HG03045 (cell line): ENCODE data around the gene ZFHX3.

ENCODE experiments used
- ATAC-seq: cut with Tn5 transposase; IDR thresholded peaks from one replicate; pipeline ENCODE4 v1.9.1; 2021; ENCODE audit warnings: mild to moderate bottlenecking, moderate library complexity; ENCODE audit not compliant: unreplicated experiment

Gene ZFHX3

GRCh38 chr16:72837846-72838585, 209.9 kb downstream of the ZFHX3 start:
- no peak for ATAC-seq

DNA sequence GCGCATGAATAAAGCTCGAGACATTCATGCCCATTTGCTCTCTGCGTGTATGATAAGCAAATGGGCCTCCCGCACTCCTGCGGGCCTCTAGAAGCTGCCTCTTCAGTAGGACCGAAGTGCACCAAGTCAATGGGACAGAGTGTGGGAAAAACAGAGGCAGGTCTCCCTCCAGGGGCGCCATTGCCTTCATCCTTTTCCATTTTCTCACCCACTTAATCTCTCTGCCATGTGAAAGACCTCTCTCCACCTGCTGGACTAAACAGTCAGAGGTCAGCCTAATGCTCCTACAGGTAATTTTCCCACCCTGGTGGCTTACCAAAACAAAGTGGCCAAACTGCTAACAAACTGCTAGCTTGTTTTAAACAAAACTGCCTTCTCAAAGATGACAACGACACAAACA, 210.9 kb downstream of the ZFHX3 start:
- no peak for ATAC-seq

- no peak for ATAC-seq
These were observed 211.7 kb downstream of the ZFHX3 start for GRCh38 chr16:72836181-72836580.

DNA sequence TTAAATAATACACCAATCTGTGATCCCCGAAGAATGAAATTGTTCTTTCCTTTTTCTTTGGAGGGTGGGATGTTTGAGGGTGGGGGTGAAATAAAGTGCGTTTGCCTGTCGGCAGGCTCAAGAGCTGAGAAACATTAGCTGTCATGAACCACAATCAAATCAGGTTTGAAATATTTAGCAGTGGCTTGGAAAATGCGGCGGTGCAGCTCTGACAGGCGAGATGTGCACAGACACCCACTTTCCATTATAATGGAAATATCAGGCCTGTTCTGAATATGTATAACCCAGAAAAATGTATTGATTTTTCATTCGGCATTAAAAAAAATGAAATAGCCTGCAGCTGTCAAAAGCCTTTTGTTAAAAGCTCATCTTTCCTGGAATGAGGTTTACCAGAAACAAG, 212.8 kb downstream of the ZFHX3 start:
- no peak for ATAC-seq

DNA sequence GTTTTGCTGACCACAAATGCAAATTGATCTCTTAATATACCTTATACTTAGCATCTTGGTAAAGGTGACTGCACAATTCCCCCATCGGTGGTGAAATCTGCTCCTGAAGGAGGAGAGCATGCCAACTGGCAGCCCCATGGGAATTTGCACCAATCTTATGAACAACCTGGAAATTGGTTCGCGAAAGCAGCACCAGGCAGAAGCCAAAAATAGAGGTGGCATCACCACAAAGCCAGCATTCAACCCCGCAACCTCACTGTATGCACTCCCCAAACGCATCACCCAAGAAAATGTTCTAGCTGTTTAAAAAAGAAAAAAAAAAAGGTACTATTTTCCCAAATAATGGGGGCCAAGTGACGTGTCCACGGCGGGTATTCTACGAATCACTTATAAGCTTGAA, 213.4 kb downstream of the ZFHX3 start:
- ATAC-seq = no peak

DNA sequence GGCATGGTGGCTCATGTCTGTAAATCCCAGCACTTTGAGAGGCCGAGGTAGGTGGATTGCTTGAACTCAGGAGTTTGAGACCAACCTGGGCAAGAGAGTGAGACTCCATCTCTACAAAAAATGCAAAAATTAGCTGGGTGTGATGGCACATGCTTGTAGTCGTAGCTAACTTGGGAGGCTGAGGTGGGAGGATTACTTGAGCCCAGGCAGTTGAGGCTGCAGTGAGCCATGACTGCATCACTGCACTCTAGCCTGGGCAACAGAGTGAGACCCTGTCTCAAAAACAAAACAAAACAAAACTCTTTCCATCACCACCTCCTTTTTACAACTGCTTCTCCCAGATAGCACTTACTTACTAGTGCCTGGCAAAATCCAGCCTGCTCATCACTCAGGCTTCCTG, 214.0 kb downstream of the ZFHX3 start:
- no peak for ATAC-seq

GRCh38 chr16:72833482-72833881, 214.4 kb downstream of the ZFHX3 start:
- ATAC-seq = no peak

DNA sequence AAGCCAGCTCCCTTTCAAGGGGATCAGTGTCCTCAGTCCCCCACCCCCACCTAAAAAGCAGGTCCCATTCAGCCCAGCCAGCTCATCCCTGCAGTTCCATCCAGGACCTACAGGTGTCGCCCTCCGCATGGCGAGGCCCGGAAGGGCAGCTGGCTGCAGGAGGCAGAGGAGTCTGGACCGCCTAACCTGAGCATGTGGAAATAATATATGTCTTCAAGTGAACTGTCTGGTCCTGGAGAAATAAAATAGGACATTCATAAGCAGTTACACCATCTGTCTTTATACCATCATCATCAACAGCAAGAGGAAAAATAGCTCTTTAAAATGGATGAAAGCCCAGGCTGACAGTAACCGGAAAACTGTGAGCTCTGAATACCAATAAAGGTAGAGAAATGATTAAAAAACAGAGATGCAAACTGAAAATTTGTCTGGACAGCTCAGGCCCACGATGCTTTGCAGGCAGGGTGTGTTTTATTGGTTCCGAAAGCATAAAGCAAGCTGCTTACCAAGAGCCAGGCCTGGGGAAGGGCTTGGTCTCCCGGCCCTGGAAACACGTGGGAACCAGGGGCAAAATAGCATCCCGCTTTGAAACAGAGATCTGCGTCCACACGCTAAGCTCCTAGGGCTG, 215.2 kb downstream of the ZFHX3 start:
- ATAC-seq = no peak

DNA sequence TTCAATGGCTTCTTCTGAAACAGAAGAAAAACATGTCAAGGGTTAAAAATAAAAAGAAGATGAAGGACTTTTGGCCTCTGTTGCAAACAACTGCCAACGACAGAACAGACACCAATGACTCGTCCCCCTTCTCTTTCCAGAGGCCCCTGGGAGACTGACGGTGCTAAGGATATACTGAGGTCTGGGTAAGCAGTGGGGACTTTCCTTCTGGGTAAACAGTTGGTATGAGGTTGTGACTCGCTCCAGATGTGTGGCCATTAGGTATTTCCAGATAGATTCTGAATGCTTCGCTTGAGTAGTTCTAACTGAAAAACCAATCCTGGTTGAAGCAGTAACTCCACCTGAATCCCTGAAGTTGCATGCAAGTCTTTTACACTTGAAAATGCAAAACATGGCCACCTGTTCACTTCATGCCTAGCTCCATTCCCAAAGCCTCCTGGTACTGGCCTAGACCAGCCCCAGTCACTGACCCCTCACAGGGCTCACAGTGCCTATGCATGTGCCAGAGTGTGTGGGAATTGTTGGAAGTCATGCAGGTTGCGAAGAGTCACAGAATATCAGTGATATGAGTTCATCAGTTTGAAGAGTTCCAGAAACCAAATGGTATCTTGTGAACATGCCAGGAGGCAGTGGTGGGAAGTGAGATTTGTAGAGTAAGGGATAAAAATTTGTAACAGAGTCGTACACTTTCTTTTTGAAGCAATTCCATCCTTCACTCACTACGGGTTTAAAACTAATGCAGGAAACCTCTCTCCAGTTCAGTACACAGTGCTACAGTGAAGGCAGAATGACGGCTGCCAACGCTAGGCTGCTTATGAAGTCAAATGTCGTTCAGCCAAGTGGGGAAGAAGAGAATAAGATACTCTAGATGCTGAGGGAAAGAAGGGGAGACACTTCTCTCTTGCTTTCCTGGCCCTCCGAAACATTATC, 217.8 kb downstream of the ZFHX3 start:
- no peak for ATAC-seq

GRCh38 chr16:72827866-72828265, 220.1 kb downstream of the ZFHX3 start:
- no peak for ATAC-seq

DNA sequence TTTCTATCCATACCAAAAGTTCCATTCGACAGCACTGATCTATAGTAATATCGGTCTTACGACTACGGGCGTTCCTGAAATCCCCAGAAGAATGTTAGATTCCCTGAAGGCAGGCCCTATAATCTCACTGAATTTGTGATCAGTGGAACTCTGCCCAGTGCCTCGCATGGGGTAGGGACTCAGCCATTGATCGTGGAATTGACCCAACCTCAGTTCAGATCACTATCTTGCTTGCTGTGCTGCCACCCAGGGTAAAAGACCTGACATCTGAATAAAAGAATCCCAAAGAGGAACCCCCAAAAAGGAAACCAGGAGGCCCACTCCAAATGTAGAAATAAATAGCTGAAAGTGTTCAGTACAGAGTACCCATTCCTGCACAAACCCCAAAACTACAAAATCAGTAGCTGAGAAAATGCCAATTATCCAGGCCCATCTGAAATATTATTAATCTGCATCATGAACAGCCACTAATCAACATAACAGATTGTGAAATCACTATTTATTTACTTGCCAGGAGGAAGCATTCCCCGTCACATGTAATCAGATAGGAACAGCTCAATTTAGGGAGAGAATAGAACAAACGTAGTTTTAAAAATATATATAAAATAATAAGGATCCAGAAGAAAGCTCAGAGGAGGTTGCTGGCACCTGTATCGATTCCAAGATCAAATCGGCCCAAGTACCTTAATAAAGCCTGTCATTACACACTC, 221.9 kb downstream of the ZFHX3 start:
- no peak for ATAC-seq

GRCh38 chr16:72824761-72825160, 223.2 kb downstream of the ZFHX3 start:
- no peak for ATAC-seq

- ATAC-seq = no peak
These were observed 223.9 kb downstream of the ZFHX3 start for GRCh38 chr16:72824027-72824426.

GRCh38 chr16:72821185-72821950, 226.6 kb downstream of the ZFHX3 start:
- no peak for ATAC-seq

DNA sequence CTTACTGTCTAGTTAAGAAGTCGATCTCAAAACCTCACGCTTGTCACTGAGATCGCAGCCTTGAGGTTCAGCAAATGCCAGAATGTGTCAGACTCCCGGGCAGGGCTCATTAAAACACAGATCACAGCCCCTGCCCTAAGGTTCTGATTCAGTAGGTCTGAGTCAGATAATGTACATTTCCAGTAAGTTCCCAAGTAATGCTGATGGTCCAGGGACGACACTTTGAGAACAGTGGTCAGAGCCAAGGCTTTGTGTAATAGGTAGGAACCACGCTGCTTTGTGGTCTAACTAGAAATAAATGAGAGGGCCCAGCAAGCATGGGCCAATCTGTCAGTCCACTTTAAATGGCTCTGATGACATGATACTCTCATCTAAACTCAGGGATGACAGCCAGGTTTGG, 228.6 kb downstream of the ZFHX3 start:
- no peak for ATAC-seq

- ATAC-seq = no peak
These were observed 229.6 kb downstream of the ZFHX3 start for GRCh38 chr16:72818236-72818845.

DNA sequence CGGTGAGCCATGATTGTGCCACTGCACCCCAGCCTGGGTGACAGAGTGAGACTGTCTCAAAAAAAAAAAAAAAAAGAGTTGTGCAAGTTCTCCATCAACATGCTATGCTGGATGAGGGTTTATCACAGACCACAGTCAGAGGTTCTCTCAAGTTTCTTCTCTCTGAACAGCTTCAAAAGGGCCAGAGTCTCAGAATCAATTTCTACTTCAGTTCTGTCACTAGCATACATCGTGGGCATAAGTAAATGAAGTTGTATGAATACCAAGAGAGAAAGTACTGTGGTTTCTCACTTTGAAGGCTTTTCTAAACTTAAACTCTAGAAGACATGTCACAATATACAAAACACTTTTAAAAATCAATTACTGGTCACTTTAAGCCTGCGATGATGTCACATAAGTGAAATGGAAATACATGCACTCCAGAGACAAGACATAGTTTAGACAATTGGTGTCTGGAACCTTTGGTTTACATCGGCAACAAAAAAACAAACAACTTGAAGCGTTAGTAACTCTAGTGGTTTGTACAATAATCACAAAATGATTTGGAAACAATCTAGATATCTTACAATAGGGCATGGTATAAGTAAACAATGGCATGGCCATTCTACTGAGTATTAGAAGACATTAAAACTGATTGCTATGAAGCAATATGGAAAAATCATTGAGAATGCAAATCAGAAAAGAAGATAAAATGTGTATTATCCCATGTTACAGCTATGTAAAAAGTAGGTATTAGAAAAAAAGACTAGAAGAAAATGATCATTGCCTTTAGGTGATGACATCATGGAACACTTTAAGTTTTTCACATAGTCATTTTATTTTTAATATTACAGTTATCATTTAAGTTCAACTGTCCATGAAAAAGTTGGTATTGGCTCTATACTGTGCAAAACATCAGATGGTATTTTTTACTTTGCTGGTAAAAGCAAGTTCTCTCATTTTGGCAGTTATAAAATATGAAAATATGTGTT, 232.3 kb downstream of the ZFHX3 start:
- ATAC-seq = peak; percentile 69

DNA sequence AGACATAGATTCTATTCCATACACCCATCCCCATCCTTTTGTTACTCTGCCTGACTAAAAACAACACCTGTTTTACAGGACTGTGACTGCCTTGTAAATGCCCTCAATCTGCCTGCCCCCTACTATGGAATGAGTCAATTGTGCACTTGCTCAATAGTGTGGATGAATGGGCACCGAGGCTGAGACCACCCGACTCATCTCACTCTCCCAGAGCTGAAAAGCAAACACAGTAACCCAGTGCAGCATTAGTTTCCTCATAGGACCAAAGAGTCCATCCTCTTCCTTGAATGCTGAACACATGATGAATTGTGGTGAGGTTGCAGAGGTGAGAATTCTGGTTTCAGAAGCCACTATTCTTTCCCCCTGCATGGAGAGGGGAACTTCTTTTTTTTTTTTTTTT, 233.7 kb downstream of the ZFHX3 start:
- ATAC-seq = no peak

DNA sequence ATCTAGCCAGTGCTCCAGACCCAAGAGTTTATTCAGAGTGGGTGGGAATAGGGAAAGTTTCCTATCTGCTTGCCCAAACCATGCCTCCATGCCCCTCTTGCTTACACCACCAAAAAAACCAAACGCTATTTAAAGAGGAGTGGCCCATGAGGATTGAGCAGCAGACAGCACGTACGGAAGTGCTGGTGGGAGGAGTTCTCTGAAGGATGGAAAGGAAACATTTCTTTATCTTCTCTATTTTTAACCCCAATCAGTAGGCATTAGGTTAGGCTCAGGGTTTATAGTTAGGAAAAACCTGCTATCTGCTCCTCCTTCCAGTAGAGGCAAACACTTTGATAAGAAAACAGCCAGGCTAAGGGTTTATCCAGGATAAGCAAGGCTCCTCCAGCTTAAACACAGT, 235.3 kb downstream of the ZFHX3 start:
- no peak for ATAC-seq
